PFSK-1 (cell line): Measurements from ENCODE around the gene TNS3.

Experiments
- FOXP2 ChIP-seq: optimal IDR thresholded peaks from 2 replicates; pipeline ENCODE3; 2011; ENCODE audit warnings: borderline replicate concordance, control low read depth, inconsistent platforms; ENCODE audit not compliant: insufficient read depth; ENCODE audit errors: extremely low read length, extremely low read depth
- POLR2AphosphoS5 ChIP-seq: IDR thresholded peaks from 2 replicates; pipeline ENCODE4 v1.6.1; 2012; ENCODE audit warnings: low read depth, mild to moderate bottlenecking, control low read depth, low read length, moderate library complexity
- REST ChIP-seq, 2 experiments: IDR thresholded peaks; 2 replicates each; pipeline versions ENCODE4 v1.6.1 to v1.8.0; 2011 to 2012; ENCODE audit warnings: low read depth in 2 of 2, low read length in 2 of 2, control low read depth in 1 of 2, inconsistent platforms in 1 of 2, mild to moderate bottlenecking in 1 of 2, moderate library complexity in 1 of 2; ENCODE audit not compliant: insufficient read depth in 1 of 2
- SIN3A ChIP-seq: IDR thresholded peaks from 2 replicates; pipeline ENCODE4 v1.6.1; 2012; ENCODE audit warnings: mild to moderate bottlenecking, low read length, moderate library complexity, borderline replicate concordance; ENCODE audit not compliant: insufficient read depth
- TAF1 ChIP-seq: IDR thresholded peaks from 2 replicates; pipeline ENCODE4 v1.6.1; 2012; ENCODE audit warnings: low read length, control low read depth, borderline replicate concordance; ENCODE audit not compliant: insufficient read depth

GRCh38 chr7:47502240-47502877 is 79.6 kb downstream of the TNS3 start:
- TF ChIP-seq TAF1 (no peak), REST (IDR thresholded peaks at IDR 0.05; ENCODE audit: insufficient read depth in 1 of 2, low read depth in 2 of 2, low read length in 2 of 2) (peak in 1 of 2 experiments; percentile 57; a peak in 1 of 4 replicates), SIN3A (no peak), FOXP2 (no peak), POLR2AphosphoS5 (no peak)
